ENCODE measurements around the gene ZDHHC24.

ZDHHC24 gene

DNA sequence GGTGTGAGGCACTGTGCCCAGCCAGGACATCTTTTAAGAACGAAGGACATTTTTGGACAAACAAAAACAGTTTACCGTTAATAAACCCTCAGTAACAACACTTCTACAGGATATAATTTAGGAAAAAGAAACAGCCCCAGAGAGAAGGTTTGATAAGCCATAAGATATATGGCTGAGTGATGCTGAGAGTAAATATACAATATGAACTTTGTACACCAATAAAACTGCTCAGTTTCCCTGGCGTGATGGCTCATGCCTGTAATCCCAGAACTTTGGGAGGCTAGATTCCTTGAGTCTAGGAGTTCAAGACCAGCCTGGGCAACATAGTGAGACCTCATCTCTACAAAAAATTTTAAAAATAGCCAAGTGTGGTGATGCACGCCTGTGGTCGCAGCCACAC is 47.3 kb downstream of the ZDHHC24 start:
- TF ChIP-seq, protein P1, sequence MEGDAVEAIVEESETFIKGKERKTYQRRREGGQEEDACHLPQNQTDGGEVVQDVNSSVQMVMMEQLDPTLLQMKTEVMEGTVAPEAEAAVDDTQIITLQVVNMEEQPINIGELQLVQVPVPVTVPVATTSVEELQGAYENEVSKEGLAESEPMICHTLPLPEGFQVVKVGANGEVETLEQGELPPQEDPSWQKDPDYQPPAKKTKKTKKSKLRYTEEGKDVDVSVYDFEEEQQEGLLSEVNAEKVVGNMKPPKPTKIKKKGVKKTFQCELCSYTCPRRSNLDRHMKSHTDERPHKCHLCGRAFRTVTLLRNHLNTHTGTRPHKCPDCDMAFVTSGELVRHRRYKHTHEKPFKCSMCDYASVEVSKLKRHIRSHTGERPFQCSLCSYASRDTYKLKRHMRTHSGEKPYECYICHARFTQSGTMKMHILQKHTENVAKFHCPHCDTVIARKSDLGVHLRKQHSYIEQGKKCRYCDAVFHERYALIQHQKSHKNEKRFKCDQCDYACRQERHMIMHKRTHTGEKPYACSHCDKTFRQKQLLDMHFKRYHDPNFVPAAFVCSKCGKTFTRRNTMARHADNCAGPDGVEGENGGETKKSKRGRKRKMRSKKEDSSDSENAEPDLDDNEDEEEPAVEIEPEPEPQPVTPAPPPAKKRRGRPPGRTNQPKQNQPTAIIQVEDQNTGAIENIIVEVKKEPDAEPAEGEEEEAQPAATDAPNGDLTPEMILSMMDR (conservative IDR thresholded peaks at IDR 0.05; ENCODE audit: low read length) = no peak
- no peak for TF ChIP-seq EZH2phosphoT487 (IDR thresholded peaks at IDR 0.05; ENCODE audit: borderline replicate concordance)
- Histone ChIP-seq H3K9me2 (replicated peaks; ENCODE audit: low read depth, low read length) (no peaks in the 10 kb centered on the region), H3K36me3 (ENCODE audit: insufficient read depth, low read length) (peaks cover 4% of the 10 kb centered on the region; the same call in 1 of the 2 replicates)

DNA sequence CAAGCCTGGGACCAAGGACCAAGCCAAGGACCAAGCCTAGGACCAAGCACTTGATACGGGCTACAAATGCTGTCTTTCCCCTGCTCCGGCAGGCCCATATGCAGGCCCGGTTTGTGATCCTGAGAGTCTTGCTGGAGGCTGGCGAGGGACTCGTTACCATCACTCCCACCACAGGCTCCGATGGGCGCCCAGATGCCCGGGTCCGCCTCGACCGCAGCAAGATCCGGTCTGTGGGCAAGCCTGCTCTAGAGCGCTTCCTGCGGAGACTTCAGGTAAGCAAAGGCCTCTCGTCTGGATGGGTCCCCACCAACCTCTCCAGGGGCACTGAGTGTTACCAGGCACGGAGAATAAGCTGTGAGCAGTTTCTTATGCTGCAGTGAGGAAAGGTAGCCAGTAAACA is 48.6 kb downstream of the ZDHHC24 start:
- Histone ChIP-seq H3K4me1 (ENCODE audit: insufficient read depth, low read length, poor library complexity, severe bottlenecking) (no peaks in the 10 kb centered on the region), H3K4me2 (ENCODE audit: low read depth, low read length, poor library complexity, severe bottlenecking) (no peak overlapping the region), H3K4me3 (ENCODE audit: low read length, poor library complexity, severe bottlenecking) (no peak overlapping the region), H3K36me3 (ENCODE audit: insufficient read depth, low read length) (peaks cover 13% of the 10 kb centered on the region; the same call in 1 of the 2 replicates), H3K79me2 (ENCODE audit: insufficient read depth, low read length) (no peaks in the 10 kb centered on the region), H3K27me3 (ENCODE audit: insufficient read depth, low read length, poor library complexity, severe bottlenecking) (no peaks in the 10 kb centered on the region), H4K20me1 (ENCODE audit: insufficient read depth, low read length, poor library complexity, severe bottlenecking) (no peaks in the 10 kb centered on the region), H3F3A (ENCODE audit: low read depth) (no peaks in the 10 kb centered on the region), H3K9me3 (ENCODE audit: insufficient read depth, low read depth, low read length) (no peaks in the 10 kb centered on the region), H3K9me2 (replicated peaks; ENCODE audit: low read depth, low read length) (no peaks in the 10 kb centered on the region), H2AFZ (ENCODE audit: low read length) (no peak overlapping the region), H3K9ac (ENCODE audit: low read depth, low read length, poor library complexity, severe bottlenecking) (no peak overlapping the region)
- TF ChIP-seq, protein P1 (conservative IDR thresholded peaks at IDR 0.05; ENCODE audit: low read length) = no peak
- no peak for TF ChIP-seq EZH2phosphoT487 (IDR thresholded peaks at IDR 0.05; ENCODE audit: borderline replicate concordance)

More for the DNA sequence above, 47.3 kb downstream of the ZDHHC24 start:
- Histone ChIP-seq H3F3A (ENCODE audit: low read depth) (no peaks in the 10 kb centered on the region), H3K4me2 (ENCODE audit: low read depth, low read length, poor library complexity, severe bottlenecking) (no peak overlapping the region), H3K79me2 (ENCODE audit: insufficient read depth, low read length) (no peaks in the 10 kb centered on the region), H3K4me1 (ENCODE audit: insufficient read depth, low read length, poor library complexity, severe bottlenecking) (no peaks in the 10 kb centered on the region), H3K9me3 (ENCODE audit: insufficient read depth, low read depth, low read length) (no peaks in the 10 kb centered on the region), H3K9ac (ENCODE audit: low read depth, low read length, poor library complexity, severe bottlenecking) (no peak overlapping the region), H3K27me3 (ENCODE audit: insufficient read depth, low read length, poor library complexity, severe bottlenecking) (no peaks in the 10 kb centered on the region), H4K20me1 (ENCODE audit: insufficient read depth, low read length, poor library complexity, severe bottlenecking) (no peaks in the 10 kb centered on the region), H2AFZ (ENCODE audit: low read length) (no peak overlapping the region), H3K4me3 (ENCODE audit: low read length, poor library complexity, severe bottlenecking) (no peak overlapping the region)

DNA sequence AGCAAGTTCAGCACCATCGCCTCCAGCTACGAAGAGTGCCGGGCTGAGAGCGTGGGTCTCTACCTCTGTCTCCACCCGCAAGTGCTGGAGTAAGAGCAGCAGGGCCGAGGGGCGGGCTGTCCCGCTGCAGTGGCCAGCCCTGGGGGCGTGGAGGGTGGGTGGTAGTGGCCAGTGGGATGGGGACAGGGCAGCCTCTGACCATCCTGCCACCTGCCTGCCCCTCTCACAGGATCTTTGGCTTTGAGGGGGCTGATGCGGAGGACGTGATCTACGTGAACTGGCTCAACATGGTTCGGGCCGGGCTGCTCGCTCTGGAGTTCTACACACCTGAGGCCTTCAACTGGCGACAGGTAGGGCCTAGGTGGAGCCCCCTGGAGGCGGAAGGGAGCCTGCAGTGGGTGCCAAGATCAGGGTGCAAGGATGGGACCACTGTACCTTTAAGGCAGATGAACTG is 50.4 kb downstream of the ZDHHC24 start:
- H3K4me3 ChIP-seq (ENCODE audit: low read length, poor library complexity, severe bottlenecking) = no peak overlapping the region
- no peak overlapping the region for H3K4me2 ChIP-seq (ENCODE audit: low read depth, low read length, poor library complexity, severe bottlenecking)
- H2AFZ ChIP-seq (ENCODE audit: low read length) = no peak overlapping the region
- H3K27me3 ChIP-seq (ENCODE audit: insufficient read depth, low read length, poor library complexity, severe bottlenecking) = no peaks in the 10 kb centered on the region
- no peaks in the 10 kb centered on the region for H3K9me2 ChIP-seq (replicated peaks; ENCODE audit: low read depth, low read length)
- no peak overlapping the region for H3K9ac ChIP-seq (ENCODE audit: low read depth, low read length, poor library complexity, severe bottlenecking)
- H4K20me1 ChIP-seq (ENCODE audit: insufficient read depth, low read length, poor library complexity, severe bottlenecking) = no peaks in the 10 kb centered on the region
- TF ChIP-seq, protein P1 (conservative IDR thresholded peaks at IDR 0.05; ENCODE audit: low read length) = peak; percentile 62
- no peak for TF ChIP-seq EZH2phosphoT487 (IDR thresholded peaks at IDR 0.05; ENCODE audit: borderline replicate concordance)
- no peaks in the 10 kb centered on the region for H3K79me2 ChIP-seq (ENCODE audit: insufficient read depth, low read length)
- no peaks in the 10 kb centered on the region for H3K4me1 ChIP-seq (ENCODE audit: insufficient read depth, low read length, poor library complexity, severe bottlenecking)
- no peaks in the 10 kb centered on the region for H3F3A ChIP-seq (ENCODE audit: low read depth)
- peaks cover 13% of the 10 kb centered on the region; the same call in 1 of the 2 replicates for H3K36me3 ChIP-seq (ENCODE audit: insufficient read depth, low read length)
- H3K9me3 ChIP-seq (ENCODE audit: insufficient read depth, low read depth, low read length) = no peaks in the 10 kb centered on the region

Data from Loucy (cell line).